Lung (tissue), 12 donors: Measurements from ENCODE around the gene IL18. TPM values are rescaled to one million over a fixed set of nuclear protein-coding genes. Genes with fewer than 3 reads are reported as not detected.

Source experiments
- ATAC-seq: fragments of 200-7000 bp; cut with Tn5 transposase; one replicate; pipeline ENCODE4 v1.9.1; 2020; ENCODE audit warnings: moderate number of reproducible peaks; ENCODE audit not compliant: insufficient read depth, low FRiP score
- DNase-seq, 3 donors: peaks; one replicate each; pipeline ENCODE4 v3.0.0-alpha.2; 2013 to 2017
- H3K27ac ChIP-seq, 2 donors: one replicate each; pipeline ENCODE4 v1.5.1; 2013; ENCODE audit warnings: mild to moderate bottlenecking in 2 of 2, moderate library complexity in 2 of 2, control low read depth in 1 of 2, inconsistent platforms in 1 of 2, low read depth in 1 of 2, low read length in 1 of 2
- H3K27me3 ChIP-seq, 3 donors: one replicate each; pipeline ENCODE4 v1.5.1; 2013; ENCODE audit warnings: low read length in 2 of 3; ENCODE audit not compliant: control insufficient read depth in 3 of 3, insufficient read depth in 3 of 3
- H3K36me3 ChIP-seq, 4 donors: one replicate each; pipeline ENCODE4 v1.5.1; 2013; ENCODE audit warnings: low read length in 4 of 4, mild to moderate bottlenecking in 1 of 4, moderate library complexity in 1 of 4; ENCODE audit not compliant: control insufficient read depth in 4 of 4, insufficient read depth in 4 of 4
- H3K4me1 ChIP-seq, 5 donors: one replicate each; pipeline ENCODE4 v1.5.1; 2013; ENCODE audit warnings: low read length in 5 of 5, mild to moderate bottlenecking in 2 of 5, moderate library complexity in 1 of 5; ENCODE audit not compliant: control insufficient read depth in 5 of 5, insufficient read depth in 5 of 5
- H3K4me3 ChIP-seq: one replicate; pipeline ENCODE4 v1.5.1; 2013; ENCODE audit warnings: mild to moderate bottlenecking, control low read depth, moderate library complexity
- H3K9ac ChIP-seq, 2 donors: one replicate each; pipeline ENCODE4 v1.5.1; 2013; ENCODE audit warnings: low read length in 2 of 2, control low read depth in 1 of 2; ENCODE audit not compliant: insufficient read depth in 1 of 2
- H3K9me3 ChIP-seq, 4 donors: one replicate each; pipeline ENCODE4 v1.5.1; 2013; ENCODE audit warnings: low read length in 3 of 4, mild to moderate bottlenecking in 1 of 4, moderate library complexity in 1 of 4; ENCODE audit not compliant: control insufficient read depth in 4 of 4, insufficient read depth in 3 of 4
- WGBS, 2 donors: extraction: QIAGEN DNeasy Blood & Tissue Kit; methylation state at CpG; one replicate each; pipeline ENCODE4 v1.1.7; 2013; 5-methylcytosine and 5-hydroxymethylcytosine counted together
- polyA plus RNA-seq, 2 donors: library from polyadenylated mRNA; stranded (reverse); fragments of 200-250 nt; gene quantifications; one replicate each; pipeline ENCODE4 v1.2.1, GENCODE V29; 2013
- total RNA-seq, 2 donors: library from RNA; depleted of rRNA in 1 of 2; stranded (reverse); fragments of >200 nt in 1 of 2; gene quantifications; one replicate each; pipeline ENCODE4 v1.2.1, GENCODE V29; 2014 to 2021
- TF ChIP-seq, protein P1 (sequence below): IDR thresholded peaks from 2 replicates; pipeline ENCODE4 v1.5.1; 2012; ENCODE audit warnings: mild to moderate bottlenecking; ENCODE audit errors: control extremely low read depth, extremely low read depth
- donor health status: control.
- donor health status: control.
- donor health status: Bipolar disorder and iron deficiency.
- donor health status: healthy.
- donor health status: DM: yes; HTN: yes; CAD: no.

The IL18 gene
- total and polyA plus RNA-seq, 4 donors = 23.7 to 88.9 (median 27.0) TPM

DNA sequence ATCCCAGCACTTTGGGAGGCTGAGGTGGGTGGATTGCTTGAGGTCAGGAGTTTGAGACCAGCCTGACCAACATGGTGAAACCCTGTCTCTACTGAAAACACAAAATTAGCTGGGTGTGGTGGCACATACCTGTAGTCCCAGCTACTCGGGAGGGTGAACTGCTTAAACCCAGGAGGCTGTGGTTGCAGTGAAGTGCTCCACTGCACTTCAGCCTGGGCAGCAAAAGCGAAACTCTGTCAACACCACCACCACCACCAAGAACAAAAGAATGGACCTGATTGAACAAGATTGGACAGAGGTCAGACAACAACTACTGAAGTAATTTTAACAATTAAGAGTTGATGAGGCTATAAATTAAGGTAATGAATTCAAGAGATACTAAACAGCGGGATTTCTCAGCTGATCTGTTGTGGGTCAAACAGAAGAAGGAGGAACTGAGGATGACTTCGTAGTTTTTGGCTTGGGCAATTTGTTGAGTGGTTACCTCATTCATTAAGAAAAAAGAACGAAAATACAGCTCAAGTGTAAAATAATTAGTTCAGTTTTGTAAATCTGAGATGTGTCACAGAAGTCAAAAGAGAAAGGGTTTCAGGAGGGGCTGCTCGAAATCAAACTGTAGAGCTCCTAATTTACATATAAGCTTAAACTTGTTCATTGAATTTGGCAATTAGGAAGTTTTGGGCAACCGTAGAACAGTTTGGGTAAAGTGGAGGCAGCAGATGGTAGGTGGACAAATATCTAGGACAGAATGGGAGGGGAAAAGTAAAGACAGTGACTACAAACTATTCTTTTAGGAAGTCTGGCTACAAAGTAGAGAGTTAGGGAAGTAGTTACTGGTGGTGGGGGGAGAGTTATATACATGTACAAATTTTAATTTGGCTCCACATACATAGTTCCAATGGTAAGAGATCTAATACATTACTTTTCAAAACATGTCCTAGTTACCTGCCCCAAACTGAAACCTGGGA, 4.5 kb downstream of the IL18 start:
- no peaks in the 10 kb centered on the region for H3K36me3 ChIP-seq
- DNase-seq = no peak
- no peaks in the 10 kb centered on the region for H3K27me3 ChIP-seq
- H3K4me3 ChIP-seq = no peak overlapping the region
- ATAC-seq = no peak
- H3K27ac ChIP-seq = peak overlapping the region in 1 of 2 donors; percentile 59
- H3K4me1 ChIP-seq = peaks cover 0 to 2% (median 0%) of the 10 kb centered on the region in 5 donors
- TF ChIP-seq, protein P1, sequence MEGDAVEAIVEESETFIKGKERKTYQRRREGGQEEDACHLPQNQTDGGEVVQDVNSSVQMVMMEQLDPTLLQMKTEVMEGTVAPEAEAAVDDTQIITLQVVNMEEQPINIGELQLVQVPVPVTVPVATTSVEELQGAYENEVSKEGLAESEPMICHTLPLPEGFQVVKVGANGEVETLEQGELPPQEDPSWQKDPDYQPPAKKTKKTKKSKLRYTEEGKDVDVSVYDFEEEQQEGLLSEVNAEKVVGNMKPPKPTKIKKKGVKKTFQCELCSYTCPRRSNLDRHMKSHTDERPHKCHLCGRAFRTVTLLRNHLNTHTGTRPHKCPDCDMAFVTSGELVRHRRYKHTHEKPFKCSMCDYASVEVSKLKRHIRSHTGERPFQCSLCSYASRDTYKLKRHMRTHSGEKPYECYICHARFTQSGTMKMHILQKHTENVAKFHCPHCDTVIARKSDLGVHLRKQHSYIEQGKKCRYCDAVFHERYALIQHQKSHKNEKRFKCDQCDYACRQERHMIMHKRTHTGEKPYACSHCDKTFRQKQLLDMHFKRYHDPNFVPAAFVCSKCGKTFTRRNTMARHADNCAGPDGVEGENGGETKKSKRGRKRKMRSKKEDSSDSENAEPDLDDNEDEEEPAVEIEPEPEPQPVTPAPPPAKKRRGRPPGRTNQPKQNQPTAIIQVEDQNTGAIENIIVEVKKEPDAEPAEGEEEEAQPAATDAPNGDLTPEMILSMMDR = no peak
- H3K9ac ChIP-seq = no peak overlapping the region
- 36 to 64% methylated on average over 7 of the region's 7 CpGs for WGBS, 2 donors
- H3K9me3 ChIP-seq = no peaks in the 10 kb centered on the region

DNA sequence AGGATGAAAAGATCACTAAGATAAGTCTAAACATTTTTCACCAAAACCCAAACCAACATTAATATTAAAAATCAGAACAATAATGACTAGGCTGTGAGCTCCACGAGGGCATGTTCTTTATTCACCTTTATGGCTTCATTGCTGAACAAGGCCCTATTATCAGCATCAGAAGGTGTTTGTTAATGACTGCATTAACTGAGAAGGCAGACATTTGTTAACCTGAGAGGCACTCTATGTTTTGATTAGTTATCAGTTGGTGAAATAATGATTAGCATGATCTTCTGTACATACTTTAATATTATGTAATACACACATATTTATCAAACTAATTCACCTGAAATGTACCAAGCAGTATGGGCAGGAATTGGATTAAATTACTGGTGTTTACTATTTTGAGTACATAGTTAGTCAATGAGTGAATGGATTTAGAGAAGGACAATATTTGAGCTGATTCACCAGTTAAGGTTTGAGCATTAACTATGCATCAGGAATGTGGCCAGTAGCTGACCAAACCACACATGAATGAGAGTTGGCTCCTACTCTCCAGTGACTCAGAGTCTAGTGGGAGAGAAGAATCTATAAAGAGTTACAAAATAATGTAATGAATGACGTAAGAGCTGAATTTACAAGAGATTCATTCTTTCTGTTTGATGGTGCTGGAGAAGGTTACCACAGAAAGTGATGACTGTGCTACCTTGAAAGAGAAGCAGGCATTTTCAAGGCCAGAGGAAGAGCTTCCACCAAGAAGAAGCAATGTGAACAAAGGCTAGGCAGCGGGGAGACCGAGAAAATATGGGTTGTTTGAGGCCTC, 6.7 kb downstream of the IL18 start:
- WGBS, 2 donors = 77 to 78% methylated on average over 4 of the region's 4 CpGs
- no peak overlapping the region for H3K27ac ChIP-seq
- ATAC-seq (peak; percentile 83), DNase-seq (no peak)
- H3K4me1 ChIP-seq = peaks cover 0 to 2% (median 0%) of the 10 kb centered on the region in 5 donors
- peaks cover 0 to 1% (median 0%) of the 10 kb centered on the region in 4 donors for H3K36me3 ChIP-seq
- no peak overlapping the region for H3K4me3 ChIP-seq
- H3K9me3 ChIP-seq = no peaks in the 10 kb centered on the region
- no peaks in the 10 kb centered on the region for H3K27me3 ChIP-seq
- H3K9ac ChIP-seq = no peak overlapping the region
- TF ChIP-seq, protein P1 = no peak

DNA sequence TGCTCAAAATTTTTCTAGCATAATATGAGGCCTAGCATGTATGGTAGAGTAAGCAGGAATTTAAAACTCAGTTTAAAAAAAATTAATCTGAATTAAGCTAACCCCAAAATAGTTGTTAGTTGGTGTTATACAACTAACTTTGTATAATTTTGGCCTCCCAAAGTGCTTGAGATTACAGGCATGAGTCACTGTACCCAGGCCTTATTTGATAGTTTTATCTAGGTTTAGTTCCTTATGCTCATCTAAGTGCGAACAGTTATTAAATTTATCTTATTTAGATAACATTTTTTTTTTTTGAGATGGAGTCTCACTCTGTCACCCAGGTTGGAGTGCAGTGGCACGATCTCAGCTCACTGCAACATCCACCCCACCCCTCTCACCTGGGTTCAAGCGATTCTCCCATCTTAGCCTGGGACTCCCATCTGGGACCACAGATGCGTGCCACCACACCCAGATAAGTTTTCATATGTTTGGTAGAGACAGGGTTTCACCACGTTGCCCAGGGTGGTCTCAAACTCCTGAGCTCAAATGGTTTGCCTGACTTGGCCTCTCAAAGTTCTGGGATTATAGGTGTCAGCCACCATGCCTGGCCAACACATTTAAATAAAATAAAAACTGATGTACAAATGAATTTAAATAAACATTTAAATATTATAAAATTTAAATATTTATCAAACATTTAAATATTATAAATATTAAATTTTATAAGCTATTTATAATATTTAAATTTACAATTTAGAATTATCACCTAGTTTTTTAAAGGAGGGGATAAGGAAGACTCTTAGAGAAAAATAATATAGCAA, 7.5 kb downstream of the IL18 start:
- H3K27ac ChIP-seq = no peak overlapping the region

More for the DNA sequence above, 7.5 kb downstream of the IL18 start:
- Histone ChIP-seq H3K9ac (no peak overlapping the region), H3K4me1 (peaks cover 0 to 2% (median 0%) of the 10 kb centered on the region in 5 donors), H3K4me3 (no peak overlapping the region), H3K27me3 (no peaks in the 10 kb centered on the region), H3K9me3 (no peaks in the 10 kb centered on the region), H3K36me3 (peaks cover 0 to 1% (median 0%) of the 10 kb centered on the region in 4 donors)
- WGBS, 2 donors = 86 to 91% methylated on average over 5 of the region's 5 CpGs
- DNase-seq (no peak), ATAC-seq (no peak)
- TF ChIP-seq, protein P1 = no peak
